BE2C (cell line): Measurements from ENCODE around the gene KY.

Experiments used
- DNase-seq: peaks from one replicate; pipeline ENCODE4 v3.0.0-alpha.2; 2020
- H3K27me3 ChIP-seq: fragments of 250-450 bp; sonication (Bioruptor Pico); 2 replicates; pipeline ENCODE4 v1.5.1; 2020; ENCODE audit warnings: mild to moderate bottlenecking
- H3K36me3 ChIP-seq: fragments of 250-450 bp; sonication (Bioruptor Pico); 2 replicates; pipeline ENCODE4 v1.5.1; 2020; ENCODE audit warnings: mild to moderate bottlenecking
- H3K4me1 ChIP-seq: fragments of 250-450 bp; sonication (Bioruptor Pico); 2 replicates; pipeline ENCODE4 v1.5.1; 2020
- H3K4me3 ChIP-seq: 2 replicates; pipeline ENCODE4 v1.5.1; 2011; ENCODE audit warnings: low read depth, low read length
- H3K9me3 ChIP-seq: fragments of 250-450 bp; sonication (Bioruptor Pico); 2 replicates; pipeline ENCODE4 v1.5.1; 2020
- TF ChIP-seq, protein P1 (sequence below): IDR thresholded peaks from 2 replicates; pipeline ENCODE4 v1.5.1; 2012; ENCODE audit warnings: mild to moderate bottlenecking, low read depth, low read length

Gene KY

DNA sequence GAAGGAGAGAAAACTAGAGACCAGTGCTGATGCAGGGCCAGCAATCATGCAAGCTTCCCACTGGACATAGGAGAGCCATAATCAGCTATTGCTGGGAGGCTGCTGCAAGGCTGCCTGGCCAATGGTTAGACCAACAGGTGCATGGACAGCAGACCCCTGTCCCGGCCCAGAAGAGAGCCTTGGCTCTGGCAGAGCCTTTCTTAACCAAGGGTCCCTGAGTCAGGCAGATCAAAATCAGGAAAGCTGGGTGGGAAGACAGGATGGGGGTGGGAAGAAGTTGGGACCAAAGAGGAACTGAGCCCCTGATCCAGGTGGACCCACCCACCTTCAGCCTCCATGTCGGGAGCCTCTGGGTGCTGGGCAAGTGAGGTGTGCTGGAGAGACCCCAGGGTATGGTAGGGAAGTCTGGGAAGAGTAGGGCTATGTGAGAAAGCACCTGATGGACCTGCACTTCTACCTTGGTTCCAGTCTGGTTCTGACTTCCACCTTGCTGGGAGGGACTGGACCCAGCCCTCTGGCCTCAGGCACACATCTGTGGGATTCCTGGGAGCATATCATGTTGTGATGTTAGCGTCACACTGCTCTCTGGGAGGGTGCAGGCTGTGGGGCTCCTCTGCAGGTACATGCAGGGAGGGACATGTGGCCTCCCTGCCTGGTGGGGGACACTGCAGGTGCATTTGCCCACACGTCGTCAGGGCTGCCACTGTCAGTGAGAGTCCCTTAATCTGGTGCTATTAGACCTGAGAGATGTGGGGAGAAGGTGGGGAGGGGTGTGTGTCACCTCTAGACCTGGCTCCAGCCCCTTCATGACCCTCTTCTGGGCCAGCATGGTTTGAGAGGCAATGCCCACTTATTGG is 24.7 kb downstream of the KY start:
- H3K36me3 ChIP-seq, result no peaks in the 10 kb centered on the region
- no peak for DNase-seq
- no peak overlapping the region for H3K4me3 ChIP-seq
- TF ChIP-seq, protein P1, sequence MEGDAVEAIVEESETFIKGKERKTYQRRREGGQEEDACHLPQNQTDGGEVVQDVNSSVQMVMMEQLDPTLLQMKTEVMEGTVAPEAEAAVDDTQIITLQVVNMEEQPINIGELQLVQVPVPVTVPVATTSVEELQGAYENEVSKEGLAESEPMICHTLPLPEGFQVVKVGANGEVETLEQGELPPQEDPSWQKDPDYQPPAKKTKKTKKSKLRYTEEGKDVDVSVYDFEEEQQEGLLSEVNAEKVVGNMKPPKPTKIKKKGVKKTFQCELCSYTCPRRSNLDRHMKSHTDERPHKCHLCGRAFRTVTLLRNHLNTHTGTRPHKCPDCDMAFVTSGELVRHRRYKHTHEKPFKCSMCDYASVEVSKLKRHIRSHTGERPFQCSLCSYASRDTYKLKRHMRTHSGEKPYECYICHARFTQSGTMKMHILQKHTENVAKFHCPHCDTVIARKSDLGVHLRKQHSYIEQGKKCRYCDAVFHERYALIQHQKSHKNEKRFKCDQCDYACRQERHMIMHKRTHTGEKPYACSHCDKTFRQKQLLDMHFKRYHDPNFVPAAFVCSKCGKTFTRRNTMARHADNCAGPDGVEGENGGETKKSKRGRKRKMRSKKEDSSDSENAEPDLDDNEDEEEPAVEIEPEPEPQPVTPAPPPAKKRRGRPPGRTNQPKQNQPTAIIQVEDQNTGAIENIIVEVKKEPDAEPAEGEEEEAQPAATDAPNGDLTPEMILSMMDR, result no peak
- no peaks in the 10 kb centered on the region for H3K9me3 ChIP-seq
- H3K27me3 ChIP-seq, result no peaks in the 10 kb centered on the region
- no peaks in the 10 kb centered on the region for H3K4me1 ChIP-seq

DNA sequence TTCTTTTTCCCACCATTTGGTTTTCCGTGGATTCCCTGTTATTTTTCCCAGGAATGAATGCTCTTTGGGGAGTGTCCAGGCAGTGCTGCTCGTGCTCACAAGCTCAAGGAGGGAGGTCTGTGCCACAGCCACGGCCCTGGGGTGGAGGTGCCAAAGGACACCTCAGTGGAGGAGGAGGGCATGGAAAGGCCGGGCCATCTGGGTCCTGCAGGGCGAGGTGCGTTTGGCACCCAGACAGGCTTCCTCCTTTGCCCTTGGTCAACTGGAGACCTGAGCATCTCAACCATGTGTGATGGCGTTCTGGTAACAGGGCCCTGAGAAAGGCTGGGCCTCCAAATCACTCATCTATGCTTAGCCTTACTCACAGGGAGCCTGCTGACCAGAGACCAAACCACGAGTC is 25.4 kb downstream of the KY start:
- TF ChIP-seq, protein P1, result no peak
- no peak for DNase-seq
- H3K4me1 ChIP-seq, result no peaks in the 10 kb centered on the region
- H3K4me3 ChIP-seq, result no peak overlapping the region
- no peaks in the 10 kb centered on the region for H3K9me3 ChIP-seq
- no peaks in the 10 kb centered on the region for H3K36me3 ChIP-seq
- H3K27me3 ChIP-seq, result no peaks in the 10 kb centered on the region

DNA sequence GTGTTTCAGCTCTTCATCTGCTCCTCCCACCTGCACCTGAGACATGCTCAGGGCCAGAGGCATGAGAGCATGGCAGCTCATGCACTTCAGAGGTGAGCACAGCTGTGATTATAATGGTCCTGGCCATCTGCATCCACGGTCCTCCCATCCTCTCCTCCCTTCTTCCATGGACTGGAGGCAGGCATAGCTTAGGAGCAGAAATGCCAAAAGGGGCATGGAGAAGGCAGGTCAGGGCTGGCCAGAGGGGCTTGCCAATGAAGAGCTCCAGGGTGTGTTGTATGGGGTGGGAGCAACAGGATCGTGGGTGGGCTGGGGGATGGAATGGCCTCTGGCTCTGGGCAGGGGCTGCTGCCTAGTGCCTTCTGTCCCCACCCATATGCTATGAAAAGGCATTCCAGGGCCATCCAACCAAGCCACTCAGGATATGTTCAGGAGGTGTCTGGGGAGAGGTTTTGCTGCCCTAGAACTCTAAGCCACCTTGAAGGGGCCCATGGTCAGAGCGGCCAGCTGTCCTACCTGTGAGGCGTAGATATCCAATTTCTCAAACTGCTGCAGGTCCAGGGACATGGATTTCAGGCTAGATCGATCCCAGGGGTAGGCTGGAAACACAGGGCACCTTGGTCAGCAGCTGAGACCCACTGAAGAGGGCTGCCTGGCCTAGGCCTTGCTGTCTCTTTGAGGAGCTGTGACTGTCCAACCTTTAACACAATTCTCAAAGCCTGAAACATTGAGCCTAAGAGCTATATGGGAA is 26.1 kb downstream of the KY start:
- TF ChIP-seq, protein P1, result no peak
- Histone ChIP-seq H3K36me3 (no peaks in the 10 kb centered on the region), H3K4me1 (no peaks in the 10 kb centered on the region), H3K9me3 (no peaks in the 10 kb centered on the region), H3K4me3 (no peak overlapping the region), H3K27me3 (no peaks in the 10 kb centered on the region)
- DNase-seq, result no peak

DNA sequence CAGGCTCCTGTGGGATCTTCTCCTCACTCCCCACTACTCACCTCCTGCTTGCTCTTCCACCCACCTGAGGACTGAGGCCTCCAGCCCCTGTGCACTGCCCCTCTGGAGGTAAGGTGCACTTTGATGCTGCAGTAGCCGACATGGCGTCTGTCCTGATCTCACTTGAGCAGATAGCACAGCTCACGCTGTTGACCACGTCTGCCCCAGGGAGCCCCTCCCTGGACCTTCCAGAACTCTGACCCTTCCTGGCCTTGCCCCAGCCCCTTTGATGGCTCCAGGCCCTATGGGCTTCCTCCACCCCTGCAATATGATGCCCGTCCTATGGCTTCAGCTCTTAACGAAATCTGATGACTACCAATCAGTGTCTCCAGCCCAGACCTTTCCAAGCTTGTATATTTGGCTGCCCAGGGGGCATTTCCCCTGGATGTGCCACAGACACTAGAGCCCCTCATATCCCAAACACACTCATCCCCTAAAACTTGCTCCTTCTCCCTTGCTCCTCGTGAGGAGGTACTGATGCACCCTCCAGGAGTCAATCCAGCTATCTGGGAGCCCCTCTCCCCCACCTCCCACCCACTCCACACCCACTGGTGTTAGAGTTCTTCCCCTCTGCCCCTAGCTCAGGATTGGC is 27.1 kb downstream of the KY start:
- no peaks in the 10 kb centered on the region for H3K27me3 ChIP-seq
- DNase-seq, result no peak
- TF ChIP-seq, protein P1, result no peak
- no peaks in the 10 kb centered on the region; the same call in 1 of the 2 replicates for H3K4me1 ChIP-seq
- no peak overlapping the region for H3K4me3 ChIP-seq
- H3K36me3 ChIP-seq, result no peaks in the 10 kb centered on the region
- no peaks in the 10 kb centered on the region for H3K9me3 ChIP-seq

DNA sequence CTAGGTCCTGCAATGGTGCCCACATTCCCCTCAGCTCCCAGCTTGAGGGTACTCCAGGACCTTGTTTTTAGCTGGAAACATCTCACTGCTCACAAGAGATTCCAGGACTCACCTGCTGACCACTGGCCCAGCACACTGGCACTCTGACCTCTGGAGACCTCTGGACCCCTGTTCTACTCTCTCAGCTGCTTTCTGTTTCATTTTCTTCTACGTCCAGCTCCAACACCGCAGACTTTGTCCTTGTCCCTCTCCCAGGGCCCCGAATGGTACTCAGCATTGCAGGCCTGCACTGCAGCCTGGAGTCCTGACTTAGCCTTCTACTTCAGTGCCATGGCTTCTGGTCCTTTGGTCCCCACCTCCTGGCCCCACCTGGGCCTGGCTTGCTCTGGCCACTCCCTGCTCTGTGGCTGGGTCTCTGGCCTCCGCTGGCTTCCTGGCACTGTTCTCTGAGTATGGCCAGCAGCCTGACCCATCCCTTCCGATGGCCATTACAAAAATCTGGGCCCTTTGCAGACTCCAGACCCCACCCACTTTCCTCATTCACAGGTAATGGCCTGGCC is 27.9 kb downstream of the KY start:
- no peak overlapping the region for H3K4me3 ChIP-seq
- no peak for DNase-seq
- TF ChIP-seq, protein P1, result no peak
- no peaks in the 10 kb centered on the region; the same call in 1 of the 2 replicates for H3K4me1 ChIP-seq
- H3K27me3 ChIP-seq, result no peaks in the 10 kb centered on the region
- no peaks in the 10 kb centered on the region for H3K9me3 ChIP-seq
- H3K36me3 ChIP-seq, result no peaks in the 10 kb centered on the region
